NCI-H2196 (cell line): ENCODE measurements around the gene PDAP1.
"Not testable (repeated sequence)": the region's sequence is repeated elsewhere in the genome, so short reads cannot be mapped to it uniquely, and the experiment has no call there.

Experiments
- DNase-seq: peaks from one replicate; lab custom pipeline; 2025; ENCODE audit not compliant: unreplicated experiment; lab: John Stamatoyannopoulos, UW

The PDAP1 gene

GRCh38 chr7:99408379-99409191 lies at the start of gene PDAP1, which contains the start of gene BUD31:
TSS of gene PDAP1 (minus strand) at chr7:99408597. CDS start at chr7:99408548, 49 bp downstream.
TSS of gene BUD31 (plus strand) at chr7:99408969. CDS start at chr7:99411093, 2,124 bp downstream.
- peak; percentile 95 for DNase-seq

- no peak for DNase-seq
Observed at GRCh38 chr7:99457650-99458493, 49.5 kb upstream of the PDAP1 start.

- DNase-seq, result no peak
Observed at GRCh38 chr7:99457050-99457649, 48.8 kb upstream of the PDAP1 start.

GRCh38 chr7:99456288-99456687 lies 47.9 kb upstream of the PDAP1 start:
- no peak for DNase-seq

- DNase-seq, result no peak
Observed at GRCh38 chr7:99455874-99456273, 47.5 kb upstream of the PDAP1 start.

- DNase-seq, result no peak
Observed at GRCh38 chr7:99453105-99453504, 44.7 kb upstream of the PDAP1 start.

GRCh38 chr7:99452541-99452940 lies 44.1 kb upstream of the PDAP1 start:
- no peak for DNase-seq

GRCh38 chr7:99451936-99452335 lies 43.5 kb upstream of the PDAP1 start:
- no peak for DNase-seq

- DNase-seq, result no peak
Observed at GRCh38 chr7:99449326-99449725, 40.9 kb upstream of the PDAP1 start.

GRCh38 chr7:99448855-99449254 lies 40.5 kb upstream of the PDAP1 start:
- DNase-seq, result no peak

GRCh38 chr7:99447943-99448342 lies 39.5 kb upstream of the PDAP1 start:
- DNase-seq, result no peak

GRCh38 chr7:99446096-99446495 lies 37.7 kb upstream of the PDAP1 start:
- DNase-seq, result no peak

GRCh38 chr7:99440195-99440594 lies 31.8 kb upstream of the PDAP1 start:
- no peak for DNase-seq

- DNase-seq, result peak; percentile 96
Observed at GRCh38 chr7:99438573-99439480, 30.4 kb upstream of the PDAP1 start, which contains the start of the genes CPSF4 and PTCD1. TSS of gene CPSF4 (plus strand) at chr7:99438943. CDS start at chr7:99439083, 140 bp downstream. TSS of gene PTCD1 (minus strand) at chr7:99438798. CDS start at chr7:99435242, 3,556 bp downstream.

GRCh38 chr7:99437946-99438572 lies 29.7 kb upstream of the PDAP1 start:
- DNase-seq, result no peak

- DNase-seq, result no peak
Observed at GRCh38 chr7:99433158-99433557, 24.8 kb upstream of the PDAP1 start.

- DNase-seq, result not testable (repeated sequence)
Observed at GRCh38 chr7:99431756-99432540, 23.6 kb upstream of the PDAP1 start.

GRCh38 chr7:99429756-99430155 lies 21.4 kb upstream of the PDAP1 start:
- no peak for DNase-seq

GRCh38 chr7:99428972-99429566 lies 20.7 kb upstream of the PDAP1 start:
- DNase-seq, result no peak
